ENCODE data around the gene ATF6B.

The ATF6B gene

GRCh38 chr6:32087574-32088486 lies 40.2 kb downstream of the ATF6B start:
- TF ChIP-seq YY1 (IDR thresholded peaks at IDR 0.05; ENCODE audit: low read depth) (0 out of 2 replicates have a peak, but pooled peaks have one; percentile 19), REST (IDR thresholded peaks at IDR 0.05; ENCODE audit: low read depth) (no peak), NFIC (IDR thresholded peaks at IDR 0.05) (no peak), RAD21 (IDR thresholded peaks at IDR 0.05; ENCODE audit: low read depth) (peak; percentile 85), USF1 (IDR thresholded peaks at IDR 0.05) (0 out of 2 replicates have a peak, but pooled peaks have one; percentile 24)
- TF ChIP-seq, protein P1, sequence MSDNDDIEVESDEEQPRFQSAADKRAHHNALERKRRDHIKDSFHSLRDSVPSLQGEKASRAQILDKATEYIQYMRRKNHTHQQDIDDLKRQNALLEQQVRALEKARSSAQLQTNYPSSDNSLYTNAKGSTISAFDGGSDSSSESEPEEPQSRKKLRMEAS (IDR thresholded peaks at IDR 0.05): peak; percentile 33; the same call in 1 of the 2 replicates

GRCh38 chr6:32086661-32087573 lies 41.1 kb downstream of the ATF6B start:
- no peak for TF ChIP-seq NFIC (IDR thresholded peaks at IDR 0.05)

DNA sequence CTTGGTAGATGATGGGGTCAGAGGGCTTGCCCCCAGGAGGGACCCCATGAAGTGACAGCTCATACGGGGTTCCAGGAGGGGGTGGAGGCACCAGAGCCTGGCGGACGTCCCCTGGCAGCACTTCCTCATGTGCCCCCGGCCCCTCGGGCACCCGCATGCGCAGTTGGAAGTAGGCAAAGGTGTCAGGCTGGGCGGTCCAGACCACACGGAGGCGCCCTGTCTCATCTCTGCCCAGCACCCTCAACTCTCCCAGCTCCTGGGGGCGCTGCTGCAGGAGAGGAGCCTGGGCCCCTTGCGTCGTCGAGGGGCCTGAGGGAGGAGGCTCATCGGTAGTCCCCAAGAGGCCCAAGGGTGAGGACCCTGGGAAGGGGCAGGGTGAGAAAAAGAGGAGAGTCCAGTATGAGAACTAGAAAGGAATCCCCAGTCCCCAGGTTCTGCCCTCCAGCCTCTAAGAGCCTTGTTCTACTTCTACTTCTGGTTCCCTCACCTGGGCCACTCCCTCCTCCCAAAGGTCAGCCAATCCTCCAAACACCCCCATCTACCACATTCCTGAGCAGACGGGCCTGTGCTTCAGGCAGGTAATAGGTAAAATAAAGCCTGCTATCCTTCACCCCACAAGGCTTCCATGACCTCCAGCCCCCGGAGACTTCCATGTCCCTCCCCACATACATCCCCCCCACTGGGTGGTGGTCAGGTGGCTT lies 42.1 kb downstream of the ATF6B start:
- TF ChIP-seq ZBTB7A (IDR thresholded peaks at IDR 0.05; ENCODE audit: low read depth) (no peak), EGR1 (IDR thresholded peaks at IDR 0.05) (no peak), FOXM1 (IDR thresholded peaks at IDR 0.05; ENCODE audit: borderline replicate concordance, low read depth) (no peak), TCF12 (IDR thresholded peaks at IDR 0.05; ENCODE audit: low read depth) (no peak), TEAD4 (IDR thresholded peaks at IDR 0.05) (no peak), REST (IDR thresholded peaks at IDR 0.05; ENCODE audit: low read depth) (no peak), EP300 (IDR thresholded peaks at IDR 0.05; ENCODE audit: borderline replicate concordance) (no peak), TAF1 (IDR thresholded peaks at IDR 0.05; ENCODE audit: low read depth) (no peak), CREB1 (IDR thresholded peaks at IDR 0.05; ENCODE audit: low read depth) (no peak), NFIC (IDR thresholded peaks at IDR 0.05) (no peak), USF1 (IDR thresholded peaks at IDR 0.05) (no peak), CEBPB (IDR thresholded peaks at IDR 0.05) (no peak), YY1 (IDR thresholded peaks at IDR 0.05; ENCODE audit: low read depth) (no peak), RAD21 (IDR thresholded peaks at IDR 0.05; ENCODE audit: low read depth) (no peak)
- TF ChIP-seq, protein P1 (IDR thresholded peaks at IDR 0.05): no peak

DNA sequence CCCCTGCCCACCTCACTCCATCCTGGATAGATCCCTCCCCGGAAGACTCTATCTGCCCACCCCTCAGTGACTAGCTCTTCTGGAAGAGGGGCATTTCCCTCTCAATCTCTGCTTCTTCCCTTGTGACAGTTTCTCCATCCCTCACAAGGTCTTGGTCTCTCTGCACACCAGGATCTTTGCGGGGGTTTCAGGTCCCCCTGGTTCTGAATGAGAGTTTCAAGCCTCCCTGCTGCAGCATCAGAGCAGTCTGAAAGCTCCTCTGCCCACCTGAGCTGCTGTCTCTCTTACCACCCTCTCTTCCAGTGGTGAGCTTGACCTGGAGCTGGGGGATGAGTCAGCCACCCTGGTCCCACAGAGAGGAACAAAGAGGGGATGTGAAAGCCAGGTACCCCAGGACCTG lies 43.3 kb downstream of the ATF6B start:
- TF ChIP-seq CEBPB (IDR thresholded peaks at IDR 0.05) (no peak), NFIC (IDR thresholded peaks at IDR 0.05) (no peak), REST (IDR thresholded peaks at IDR 0.05; ENCODE audit: low read depth) (no peak), RAD21 (IDR thresholded peaks at IDR 0.05; ENCODE audit: low read depth) (no peak), TAF1 (IDR thresholded peaks at IDR 0.05; ENCODE audit: low read depth) (no peak), EP300 (IDR thresholded peaks at IDR 0.05; ENCODE audit: borderline replicate concordance) (no peak), USF1 (IDR thresholded peaks at IDR 0.05) (no peak), YY1 (IDR thresholded peaks at IDR 0.05; ENCODE audit: low read depth) (no peak), TEAD4 (IDR thresholded peaks at IDR 0.05) (no peak), CREB1 (IDR thresholded peaks at IDR 0.05; ENCODE audit: low read depth) (no peak), EGR1 (IDR thresholded peaks at IDR 0.05) (no peak), FOXM1 (IDR thresholded peaks at IDR 0.05; ENCODE audit: borderline replicate concordance, low read depth) (no peak), ZBTB7A (IDR thresholded peaks at IDR 0.05; ENCODE audit: low read depth) (no peak)
- TF ChIP-seq, protein P1 (IDR thresholded peaks at IDR 0.05): no peak
